Measurements from ENCODE around the gene DENND2D.

DNA sequence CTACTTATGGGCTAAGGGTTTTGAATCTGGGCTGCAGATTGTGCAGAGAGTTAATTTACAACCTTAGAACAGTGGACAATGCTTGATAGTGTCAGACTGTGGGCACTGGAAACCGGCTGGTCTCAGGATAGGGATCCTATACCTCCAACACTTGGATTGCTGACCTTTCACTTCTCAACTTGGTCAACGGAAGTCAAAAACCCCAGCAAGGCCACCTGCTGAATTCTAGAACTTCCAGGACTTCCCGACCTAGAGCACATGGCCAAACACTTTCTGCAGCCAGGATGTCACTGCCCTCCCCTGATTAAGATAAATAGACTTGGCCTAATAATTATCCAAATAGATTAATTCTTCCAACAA is 336 bp upstream of the DENND2D start:
- TF ChIP-seq, protein P1, sequence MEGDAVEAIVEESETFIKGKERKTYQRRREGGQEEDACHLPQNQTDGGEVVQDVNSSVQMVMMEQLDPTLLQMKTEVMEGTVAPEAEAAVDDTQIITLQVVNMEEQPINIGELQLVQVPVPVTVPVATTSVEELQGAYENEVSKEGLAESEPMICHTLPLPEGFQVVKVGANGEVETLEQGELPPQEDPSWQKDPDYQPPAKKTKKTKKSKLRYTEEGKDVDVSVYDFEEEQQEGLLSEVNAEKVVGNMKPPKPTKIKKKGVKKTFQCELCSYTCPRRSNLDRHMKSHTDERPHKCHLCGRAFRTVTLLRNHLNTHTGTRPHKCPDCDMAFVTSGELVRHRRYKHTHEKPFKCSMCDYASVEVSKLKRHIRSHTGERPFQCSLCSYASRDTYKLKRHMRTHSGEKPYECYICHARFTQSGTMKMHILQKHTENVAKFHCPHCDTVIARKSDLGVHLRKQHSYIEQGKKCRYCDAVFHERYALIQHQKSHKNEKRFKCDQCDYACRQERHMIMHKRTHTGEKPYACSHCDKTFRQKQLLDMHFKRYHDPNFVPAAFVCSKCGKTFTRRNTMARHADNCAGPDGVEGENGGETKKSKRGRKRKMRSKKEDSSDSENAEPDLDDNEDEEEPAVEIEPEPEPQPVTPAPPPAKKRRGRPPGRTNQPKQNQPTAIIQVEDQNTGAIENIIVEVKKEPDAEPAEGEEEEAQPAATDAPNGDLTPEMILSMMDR (IDR thresholded peaks at IDR 0.05) = no peak
- TF ChIP-seq POLR2A (IDR thresholded peaks at IDR 0.05) = no peak
- no peak for TF ChIP-seq EP300 (IDR thresholded peaks at IDR 0.05)

All from suprapubic skin (tissue), 3 donors.